ENCODE measurements around the gene SLC22A31.
"Not testable (repeated sequence)": the region's sequence is repeated elsewhere in the genome, so short reads cannot be mapped to it uniquely, and the experiment has no call there.

SLC22A31 gene

DNA sequence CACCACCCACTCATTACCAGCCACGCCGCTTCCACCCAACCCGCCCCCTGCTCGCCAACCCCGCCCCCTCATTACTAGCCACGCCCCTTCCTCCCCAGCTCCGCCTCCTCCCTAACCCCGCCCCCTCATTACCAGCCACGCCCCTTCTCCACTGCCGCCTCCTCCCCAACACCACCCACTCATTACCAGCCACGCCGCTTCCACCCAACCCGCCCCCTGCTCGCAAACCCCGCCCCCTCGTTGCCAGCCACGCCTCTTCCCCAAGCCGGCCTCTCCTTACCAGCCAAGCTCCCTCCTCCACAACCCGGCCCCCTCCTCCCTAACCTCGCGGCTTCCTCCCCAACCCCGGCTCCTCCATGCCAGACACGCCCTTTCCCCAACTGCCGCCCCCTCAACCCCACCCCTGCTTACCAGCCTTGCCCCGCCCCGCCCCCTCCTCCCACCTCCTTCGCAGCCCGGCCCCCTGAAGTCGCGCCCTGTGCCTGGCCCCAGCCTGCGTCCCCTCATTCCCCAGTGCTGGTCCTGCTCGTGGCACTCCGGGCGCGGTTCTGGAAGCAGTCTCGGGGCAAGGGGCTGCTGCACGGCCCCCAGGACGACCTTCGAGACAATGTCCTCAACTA is 7.3 kb downstream of the SLC22A31 start:
- peak in 1 of 2 donors; percentile 65 for DNase-seq

DNA sequence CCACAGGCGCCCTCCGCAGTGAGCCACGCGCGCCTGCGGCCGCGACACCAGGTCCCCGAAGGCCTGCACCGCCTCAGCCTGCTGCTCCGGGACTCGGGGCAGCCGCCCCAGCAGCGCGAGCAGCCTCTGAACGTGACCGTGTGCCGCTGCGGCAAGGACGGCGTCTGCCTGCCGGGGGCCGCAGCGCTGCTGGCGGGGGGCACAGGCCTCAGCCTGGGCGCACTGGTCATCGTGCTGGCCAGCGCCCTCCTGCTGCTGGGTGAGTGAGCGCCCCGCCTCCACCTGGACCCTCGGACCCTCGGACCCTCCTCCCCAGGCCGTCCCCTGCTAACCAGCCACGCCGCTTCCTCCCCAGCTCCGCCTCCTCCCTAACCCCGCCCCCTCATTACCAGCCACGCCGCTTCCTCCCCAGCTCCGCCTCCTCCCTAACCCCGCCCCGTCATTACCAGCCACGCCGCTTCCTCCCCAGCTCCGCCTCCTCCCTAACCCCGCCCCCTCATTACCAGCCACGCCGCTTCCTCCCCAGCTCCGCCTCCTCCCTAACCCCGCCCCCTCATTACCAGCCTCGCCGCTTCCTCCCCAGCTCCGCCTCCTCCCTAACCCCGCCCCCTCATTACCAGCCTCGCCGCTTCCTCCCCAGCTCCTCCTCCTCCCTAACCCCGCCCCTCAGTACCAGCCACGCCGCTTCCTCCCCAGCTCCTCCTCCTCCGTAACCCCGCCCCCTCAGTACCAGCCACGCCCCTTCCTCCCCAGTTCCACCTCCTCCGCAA is 8.0 kb downstream of the SLC22A31 start:
- DNase-seq = peak; percentile 41 to 84

DNA sequence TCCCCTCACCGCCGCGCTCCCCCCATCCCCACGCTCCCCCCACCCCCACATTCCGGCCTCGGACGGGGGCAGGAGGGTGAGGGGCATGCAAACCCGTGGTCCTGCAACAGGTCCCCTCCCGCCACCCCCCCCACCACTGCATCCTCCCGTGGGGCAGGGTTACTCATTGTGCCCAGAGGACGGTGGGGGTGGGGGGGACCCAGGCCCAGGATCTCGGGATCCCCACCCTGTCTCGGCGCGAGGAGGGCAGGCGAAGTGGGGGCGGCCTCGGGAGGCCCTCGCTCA is 8.5 kb downstream of the SLC22A31 start:
- DNase-seq = no peak

DNA sequence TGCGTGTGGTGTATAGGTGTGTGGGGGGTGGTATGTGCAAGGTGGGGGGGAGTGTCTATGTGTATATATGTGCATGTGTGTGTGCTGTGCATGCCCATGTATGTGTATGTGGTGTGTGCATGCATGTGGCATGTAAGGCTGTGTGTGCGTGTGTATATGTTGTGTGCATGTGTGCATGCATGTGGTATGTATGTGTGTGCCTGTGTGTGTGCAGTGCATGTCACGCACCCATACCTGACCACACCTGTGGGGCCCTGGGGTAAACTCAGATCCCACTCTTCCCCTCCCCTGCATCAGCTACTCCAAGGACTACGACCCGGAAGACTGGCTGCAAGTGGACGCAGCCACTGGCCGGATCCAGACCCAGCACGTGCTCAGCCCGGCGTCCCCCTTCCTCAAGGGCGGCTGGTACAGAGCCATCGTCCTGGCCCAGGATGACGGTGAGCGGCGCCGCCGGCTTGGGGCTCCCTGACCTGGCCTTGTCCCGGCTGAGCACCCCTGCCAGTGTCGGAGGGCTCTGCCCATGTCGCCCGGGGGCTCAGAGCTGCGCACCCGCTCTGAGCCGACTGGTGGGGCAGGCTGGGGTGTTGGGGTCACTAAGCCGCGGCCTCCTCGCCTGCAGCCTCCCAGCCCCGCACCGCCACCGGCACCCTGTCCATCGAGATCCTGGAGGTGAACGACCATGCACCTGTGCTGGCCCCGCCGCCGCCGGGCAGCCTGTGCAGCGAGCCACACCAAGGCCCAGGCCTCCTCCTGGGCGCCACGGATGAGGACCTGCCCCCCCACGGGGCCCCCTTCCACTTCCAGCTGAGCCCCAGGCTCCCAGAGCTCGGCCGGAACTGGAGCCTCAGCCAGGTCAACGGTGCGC is 9.1 kb downstream of the SLC22A31 start:
- DNase-seq = no peak

DNA sequence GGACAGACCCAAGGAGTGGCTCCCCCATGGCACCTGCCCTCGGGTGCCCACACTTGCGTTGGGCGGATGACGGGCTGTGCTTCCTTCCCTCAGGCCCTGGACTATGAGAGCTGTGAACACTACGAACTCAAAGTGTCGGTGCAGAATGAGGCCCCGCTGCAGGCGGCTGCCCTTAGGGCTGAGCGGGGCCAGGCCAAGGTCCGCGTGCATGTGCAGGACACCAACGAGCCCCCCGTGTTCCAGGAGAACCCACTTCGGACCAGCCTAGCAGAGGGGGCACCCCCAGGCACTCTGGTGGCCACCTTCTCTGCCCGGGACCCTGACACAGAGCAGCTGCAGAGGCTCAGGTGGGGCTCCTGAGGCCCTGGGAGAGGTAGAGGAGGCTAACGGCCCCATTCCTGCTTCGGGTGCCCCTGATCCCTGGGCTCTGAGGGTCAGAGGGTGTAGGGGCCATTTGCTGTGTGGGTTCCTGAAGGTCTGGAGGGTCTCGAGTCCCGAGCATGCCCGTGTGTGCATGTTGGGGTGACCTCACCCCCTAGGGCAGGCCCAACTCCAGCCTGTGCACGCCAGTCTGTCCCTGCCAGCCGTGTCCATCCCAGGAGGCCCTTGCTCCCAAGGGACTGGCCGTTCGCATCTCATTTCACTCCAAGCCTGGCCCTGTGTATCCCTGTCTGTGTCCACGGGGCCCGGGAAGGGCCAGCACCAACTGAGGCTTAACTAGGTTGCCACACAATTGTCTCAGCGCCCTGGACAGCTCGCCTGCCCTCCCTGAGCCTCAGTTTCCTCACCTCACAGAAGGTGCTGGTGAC is 10.0 kb downstream of the SLC22A31 start:
- no peak for DNase-seq

DNA sequence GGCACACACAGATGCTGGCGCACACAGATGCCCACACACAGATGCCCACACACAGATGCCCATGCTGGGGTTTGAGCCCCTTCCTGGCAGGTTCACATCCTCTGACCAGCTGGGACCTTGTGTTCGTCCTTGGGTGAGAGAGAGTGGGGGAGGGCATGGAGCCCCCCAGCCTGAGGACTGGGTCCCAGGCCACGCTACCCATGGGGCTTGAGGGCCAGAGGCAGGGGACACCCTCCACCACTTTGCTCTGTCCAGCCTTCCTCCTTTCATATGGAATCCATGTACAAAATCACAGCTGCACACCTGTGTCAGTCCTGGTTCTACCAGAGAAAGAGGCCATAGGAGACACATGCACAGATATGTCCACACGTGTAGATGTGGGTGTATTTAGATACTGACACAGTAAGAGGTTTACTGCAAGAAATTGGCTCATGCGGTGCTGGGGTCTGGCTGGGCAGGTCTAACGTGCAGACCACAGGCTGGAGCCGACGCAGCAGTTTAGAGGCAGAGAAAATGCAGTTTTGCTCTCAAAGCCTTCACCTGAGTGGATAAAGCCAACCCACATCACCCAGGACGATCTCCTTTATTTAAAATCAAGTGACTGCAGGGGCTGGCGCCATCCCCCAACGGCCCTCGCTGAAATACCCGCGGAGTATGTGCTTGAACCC is 10.8 kb downstream of the SLC22A31 start:
- no peak for DNase-seq

DNA sequence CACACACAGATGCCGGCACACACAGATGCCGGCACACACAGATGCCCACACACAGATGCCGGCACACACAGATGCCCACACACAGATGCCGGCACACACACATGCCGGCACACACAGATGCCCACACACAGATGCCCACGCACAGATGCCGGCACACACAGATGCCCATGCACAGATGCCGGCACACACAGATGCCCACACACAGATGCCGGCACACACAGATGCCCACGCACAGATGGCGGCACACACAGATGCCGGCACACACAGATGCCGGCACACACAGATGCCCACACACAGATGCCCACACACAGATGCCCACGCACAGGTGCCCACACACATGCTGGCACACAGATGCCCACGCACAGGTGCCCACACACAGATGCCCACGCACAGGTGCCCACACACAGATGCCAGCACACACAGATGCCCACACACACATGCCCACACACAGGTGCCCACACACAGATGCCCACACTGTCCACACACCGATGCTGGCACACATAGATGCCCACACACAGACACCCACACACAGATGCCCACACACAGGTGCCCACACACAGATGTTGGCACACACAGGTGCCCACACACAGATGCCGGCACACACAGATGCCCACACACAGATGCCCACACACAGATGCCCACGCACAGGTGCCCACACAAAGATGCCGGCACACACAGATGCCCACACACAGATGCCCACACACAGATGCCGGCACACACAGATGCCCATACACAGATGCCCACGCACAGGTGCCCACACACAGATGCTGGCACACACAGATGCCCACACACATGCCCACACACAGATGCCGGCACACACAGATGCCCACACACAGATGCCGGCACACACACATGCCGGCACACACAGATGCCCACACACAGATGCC is 11.6 kb downstream of the SLC22A31 start:
- DNase-seq = not testable (repeated sequence)

DNA sequence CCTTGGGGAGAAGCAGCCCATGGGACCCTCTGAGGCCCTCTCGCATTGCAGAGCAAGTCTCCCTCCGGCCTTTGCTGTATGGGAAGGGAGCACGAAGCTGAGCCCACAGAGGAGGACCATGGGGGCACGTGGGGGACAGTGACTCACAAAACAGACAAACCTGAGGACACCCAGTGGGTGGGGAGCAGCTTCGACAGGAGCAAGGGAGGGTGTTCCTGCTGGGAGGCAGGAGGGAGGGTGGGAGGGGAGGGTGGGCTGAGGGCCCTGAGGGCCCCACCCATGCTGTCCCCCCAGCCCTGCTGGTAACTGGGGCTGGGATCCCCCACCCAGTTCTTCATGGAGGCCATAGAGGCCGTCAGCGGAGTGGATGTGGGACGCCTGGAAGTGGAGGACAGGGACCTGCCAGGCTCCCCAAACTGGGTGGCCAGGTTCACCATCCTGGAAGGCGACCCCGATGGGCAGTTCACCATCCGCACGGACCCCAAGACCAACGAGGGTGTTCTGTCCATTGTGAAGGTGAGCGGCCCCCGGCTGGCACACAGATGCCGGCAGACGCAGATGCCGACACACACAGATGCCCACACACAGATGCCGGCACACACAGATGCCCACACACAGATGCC is 12.5 kb downstream of the SLC22A31 start:
- no peak for DNase-seq

DNA sequence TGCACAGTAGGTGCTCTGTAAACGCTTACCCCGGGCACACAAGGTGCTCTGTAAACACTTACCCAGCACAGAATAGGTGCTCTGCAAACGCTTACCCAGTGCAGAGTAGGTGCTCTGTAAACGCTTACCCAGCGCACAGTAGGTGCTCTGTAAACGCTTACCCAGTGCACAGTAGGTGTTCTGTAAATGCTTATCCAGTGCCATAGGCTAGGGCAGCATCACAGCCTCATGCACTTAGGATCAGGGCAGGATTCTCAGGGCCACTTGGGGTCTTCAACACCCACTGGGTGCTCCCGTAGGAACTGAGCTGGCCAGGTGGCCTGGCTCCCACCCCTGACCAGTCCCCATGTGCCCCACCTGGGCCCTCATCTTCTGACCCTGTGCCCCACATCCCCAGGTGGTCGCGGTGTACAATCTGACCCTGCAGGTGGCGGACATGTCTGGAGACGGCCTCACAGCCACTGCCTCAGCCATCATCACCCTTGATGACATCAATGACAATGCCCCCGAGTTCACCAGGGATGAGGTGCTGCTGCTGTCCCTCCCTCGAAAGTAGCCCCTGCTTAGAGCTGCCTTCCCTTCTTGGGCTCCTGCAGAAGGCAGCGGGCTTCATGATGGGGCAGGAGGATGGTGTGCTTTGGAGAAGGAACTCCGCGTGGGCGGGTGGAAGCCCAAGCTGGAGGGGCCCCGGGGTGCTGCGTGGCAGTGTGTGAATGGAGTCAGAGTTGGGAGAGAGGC is 13.1 kb downstream of the SLC22A31 start:
- DNase-seq = no peak

DNA sequence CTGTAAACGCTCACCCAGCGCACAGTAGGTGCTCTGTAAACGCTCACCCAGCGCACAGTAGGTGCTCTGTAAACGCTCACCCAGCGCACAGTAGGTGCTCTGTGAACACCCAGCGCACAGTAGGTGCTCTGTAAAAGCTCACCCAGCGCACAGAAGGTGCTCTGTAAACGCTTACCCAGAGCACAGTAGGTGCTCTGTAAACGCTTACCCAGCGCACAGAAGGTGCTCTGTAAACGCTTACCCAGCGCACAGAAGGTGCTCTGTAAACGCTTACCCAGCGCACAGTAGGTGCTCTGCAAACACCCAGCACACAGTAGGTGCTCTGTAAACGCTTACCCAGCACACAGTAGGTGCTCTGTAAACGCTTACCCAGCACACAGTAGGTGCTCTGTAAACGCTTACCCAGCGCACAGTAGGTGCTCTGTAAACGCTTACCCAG is 13.7 kb downstream of the SLC22A31 start:
- DNase-seq = not testable (repeated sequence)

DNA sequence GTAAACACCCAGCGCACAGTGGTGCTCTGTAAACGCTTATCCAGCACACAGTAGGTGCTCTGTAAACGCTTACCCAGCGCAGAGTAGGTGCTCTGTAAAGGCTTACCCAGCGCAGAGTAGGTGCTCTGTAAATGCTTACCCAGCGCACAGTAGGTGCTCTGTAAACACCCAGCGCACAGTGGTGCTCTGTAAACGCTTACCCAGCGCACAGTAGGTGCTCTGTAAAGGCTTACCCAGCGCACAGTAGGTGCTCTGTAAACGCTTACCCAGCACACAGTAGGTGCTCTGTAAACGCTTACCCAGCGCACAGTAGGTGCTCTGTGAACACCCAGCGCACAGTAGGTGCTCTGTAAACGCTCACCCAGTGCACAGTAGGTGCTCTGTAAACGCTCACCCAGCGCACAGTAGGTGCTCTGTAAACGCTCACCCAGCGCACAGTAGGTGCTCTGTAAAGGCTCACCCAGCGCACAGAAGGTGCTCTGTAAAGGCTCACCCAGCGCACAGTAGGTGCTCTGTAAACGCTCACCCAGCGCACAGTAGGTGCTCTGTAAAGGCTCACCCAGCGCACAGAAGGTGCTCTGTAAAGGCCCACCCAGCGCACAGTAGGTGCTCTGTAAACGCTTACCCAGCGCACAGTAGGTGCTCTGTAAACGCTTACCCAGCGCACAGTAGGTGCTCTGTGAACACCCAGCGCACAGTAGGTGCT is 14.3 kb downstream of the SLC22A31 start:
- not testable (repeated sequence) for DNase-seq

DNA sequence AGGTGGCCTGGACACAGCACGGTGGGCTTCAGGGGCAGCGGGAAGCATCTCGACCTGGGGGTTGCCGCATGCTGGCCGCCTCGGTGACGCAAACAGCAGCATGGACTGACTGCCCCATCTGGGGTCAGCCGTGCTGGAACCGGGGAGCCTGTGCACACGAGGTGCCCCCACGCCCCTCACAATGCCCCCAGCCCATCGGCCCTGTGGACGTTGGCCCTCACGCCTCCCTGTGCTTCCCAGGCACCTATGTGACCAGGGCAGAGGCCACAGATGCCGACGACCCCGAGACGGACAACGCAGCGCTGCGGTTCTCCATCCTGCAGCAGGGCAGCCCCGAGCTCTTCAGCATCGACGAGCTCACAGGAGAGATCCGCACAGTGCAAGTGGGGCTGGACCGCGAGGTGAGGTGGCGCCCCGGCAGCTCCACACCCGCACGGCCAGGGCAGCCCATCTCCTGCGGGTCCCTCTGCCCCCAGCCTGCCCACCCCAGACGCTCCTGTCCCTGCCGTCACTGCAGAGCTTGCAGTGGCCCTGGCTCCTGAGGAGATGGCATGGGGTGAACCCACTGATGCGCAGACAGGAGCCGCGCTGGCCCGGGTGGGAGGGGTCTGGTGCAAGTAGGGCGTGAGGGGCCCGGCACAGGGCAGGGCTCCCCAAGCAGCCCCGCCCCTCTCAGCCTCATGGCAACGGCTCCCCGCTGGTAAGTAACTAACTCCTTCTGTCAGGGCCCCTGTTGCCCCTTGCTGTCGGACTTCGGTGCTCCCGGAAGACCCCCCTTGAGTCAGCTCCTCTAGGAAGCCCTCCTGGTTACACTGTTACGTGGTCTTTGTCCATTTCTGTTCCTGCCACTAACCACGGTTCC is 15.2 kb downstream of the SLC22A31 start:
- DNase-seq = no peak

DNA sequence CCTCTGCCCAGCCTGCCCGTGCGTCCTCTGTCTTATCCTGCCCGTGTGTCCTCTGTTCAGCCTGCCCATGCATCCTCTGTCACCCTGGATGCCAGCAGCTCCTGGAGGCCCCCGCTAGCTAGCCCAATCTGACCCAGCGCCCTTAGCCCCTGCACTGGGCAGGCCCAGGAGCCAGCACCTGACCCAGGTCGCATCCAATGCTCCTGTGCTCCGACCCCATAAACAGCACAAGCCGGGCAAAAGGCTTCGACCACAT is 15.7 kb downstream of the SLC22A31 start:
- no peak for DNase-seq

DNA sequence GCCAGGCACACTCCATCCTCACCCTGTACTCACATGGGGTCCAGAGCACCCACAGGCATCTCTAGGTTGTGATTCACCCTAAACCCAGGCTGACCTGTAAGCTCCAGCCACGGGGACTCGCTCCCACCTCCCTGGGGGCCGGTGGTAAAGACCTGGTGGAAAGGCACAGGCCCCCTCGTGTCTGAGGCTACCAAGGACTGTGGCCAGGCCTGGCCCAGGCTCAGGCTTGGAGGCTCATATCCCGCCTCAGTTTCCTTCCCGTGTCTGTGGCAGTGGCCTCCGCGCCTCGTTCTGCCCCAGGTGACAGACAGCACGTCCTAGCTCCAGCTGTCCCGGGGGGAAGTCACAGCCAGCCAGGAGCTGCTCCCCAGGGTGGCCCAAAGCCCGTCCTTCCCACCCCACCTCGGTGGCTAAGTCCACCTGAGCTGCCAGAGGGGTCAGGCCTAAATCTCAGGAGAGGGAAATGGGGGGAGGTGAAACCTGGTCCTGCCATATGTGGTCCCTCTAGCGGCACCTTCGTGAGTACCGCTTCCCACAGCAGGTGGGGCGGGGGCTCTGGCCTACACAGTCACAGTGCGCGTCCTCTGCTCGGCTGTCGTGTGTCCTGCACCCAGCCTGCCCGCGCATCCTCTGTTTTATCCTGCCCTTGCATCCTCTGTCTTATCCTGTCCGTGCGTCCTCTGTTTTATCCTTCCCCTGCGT is 16.2 kb downstream of the SLC22A31 start:
- no peak for DNase-seq

DNA sequence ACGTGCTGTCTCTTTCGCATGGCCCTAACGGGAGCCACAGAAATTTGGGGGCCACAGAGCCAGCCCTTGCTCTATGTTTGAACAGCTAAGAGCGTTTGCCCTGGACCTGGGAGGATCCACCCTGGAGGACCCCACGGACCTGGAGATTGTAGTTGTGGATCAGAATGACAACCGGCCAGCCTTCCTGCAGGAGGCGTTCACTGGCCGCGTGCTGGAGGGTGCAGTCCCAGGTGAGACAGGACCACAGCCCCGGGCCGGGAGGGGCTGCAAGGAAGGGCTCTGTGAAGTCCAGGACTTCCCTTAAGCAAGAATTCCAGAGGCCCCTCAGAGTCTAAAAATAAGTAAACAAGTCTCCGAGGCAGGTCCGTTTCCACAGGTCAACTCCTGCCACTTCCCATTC is 16.9 kb downstream of the SLC22A31 start:
- DNase-seq = no peak

DNA sequence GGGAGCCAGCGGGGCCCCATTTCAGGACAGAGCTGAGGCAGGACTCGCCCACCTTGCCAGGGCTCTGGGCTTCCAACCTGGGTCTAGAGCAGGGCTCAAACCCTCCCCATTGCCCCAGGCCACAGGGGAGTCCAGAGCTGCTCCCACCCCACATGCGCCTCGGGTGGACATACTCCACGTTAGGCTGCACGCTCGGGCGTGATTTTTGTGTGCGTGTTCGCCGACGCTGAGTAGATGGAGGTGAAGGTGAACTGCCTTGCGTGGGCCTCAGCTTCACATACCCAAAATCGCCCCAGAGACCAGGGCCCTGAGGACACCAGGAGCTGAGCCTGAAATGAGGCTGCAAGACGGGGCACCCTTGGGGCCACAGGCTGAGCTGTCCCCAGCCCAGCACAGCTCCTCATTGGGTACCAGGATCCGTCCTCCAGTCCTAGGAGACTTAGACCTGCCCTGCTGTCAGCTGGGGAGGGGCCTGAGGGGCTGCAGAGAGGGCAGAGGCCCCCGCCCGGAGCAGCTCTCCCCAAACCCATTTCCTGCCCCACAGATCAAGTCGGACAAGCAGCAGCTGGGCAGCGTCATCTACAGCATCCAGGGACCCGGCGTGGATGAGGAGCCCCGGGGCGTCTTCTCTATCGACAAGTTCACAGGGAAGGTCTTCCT is 20.6 kb downstream of the SLC22A31 start:
- DNase-seq = no peak

DNA sequence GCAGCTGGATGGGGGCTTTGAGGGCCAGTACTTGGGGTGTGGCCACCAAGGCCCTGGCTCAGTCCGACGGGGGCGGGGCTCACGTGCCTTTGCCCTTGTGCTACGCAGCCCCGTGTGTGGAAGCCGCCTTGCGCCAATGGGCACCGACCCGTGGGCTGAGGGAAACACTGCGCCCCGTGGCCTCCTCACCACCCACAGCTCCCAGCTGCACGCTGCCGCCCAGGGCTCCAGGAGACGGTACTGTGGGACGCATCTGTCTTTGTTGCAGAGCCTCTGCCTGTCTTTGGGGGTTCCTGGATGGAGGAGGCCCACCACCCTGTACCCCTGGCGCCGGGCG is 21.2 kb downstream of the SLC22A31 start:
- no peak for DNase-seq

Data from activated CD4-positive, alpha-beta T cell treated with anti-CD3 and anti-CD28 coated beads for 4 hours (primary cell).